A549 treated with Hydrocortisone at 1 μM for 4 hours (cell line): ENCODE results near the gene BHLHA15. TPM values are rescaled to one million over a fixed set of nuclear protein-coding genes. Genes with fewer than 3 reads are reported as not detected.

ENCODE experiments used
- total RNA-seq: library from RNA; stranded (reverse); fragments of 200-300 nt; extraction: Qiagen RNA extraction; gene quantifications from 5 replicates; pipeline ENCODE4 v1.2.3, GENCODE V29; 2022

The BHLHA15 gene
- 0.50 to 0.86 TPM (median 0.61 TPM) in 5 replicates for total RNA-seq

GRCh38 chr7:98211221-98211675 lies at the start of gene BHLHA15:
BHLHA15 (plus strand) TSS chr7:98211439; CDS start chr7:98212310, 871 bp downstream.

GRCh38 chr7:98251601-98252424 lies 40.6 kb downstream of the BHLHA15 start, which contains the start of gene TECPR1:
TECPR1 (minus strand) TSS chr7:98252232; CDS start chr7:98246146, 6,086 bp downstream.

Other genes starting within 250 kb of the BHLHA15 start
- not detected in 5 replicates for gene OCM2, start 221.2 kb upstream of the BHLHA15 start, total RNA-seq
- 8.0 to 12.1 TPM (median 9.4 TPM) in 5 replicates for gene LMTK2, start 104.6 kb upstream of the BHLHA15 start, total RNA-seq
- 6.2 to 8.7 TPM (median 8.6 TPM) in 5 replicates for gene TECPR1, start 40.8 kb downstream of the BHLHA15 start, total RNA-seq
- gene BRI3, start 70.2 kb downstream of the BHLHA15 start, total RNA-seq = 96.8 to 178 TPM (median 161 TPM) in 5 replicates
- 39.0 to 46.3 TPM (median 44.5 TPM) in 5 replicates for gene BAIAP2L1, start 189.7 kb downstream of the BHLHA15 start, total RNA-seq